HEK293T (cell line): ENCODE results near the gene LRP8.

Experiments used
- ARNT ChIP-seq: fragments of 450-650 bp; IDR thresholded peaks from 2 replicates; pipeline ENCODE4 v1.6.1; 2017; ENCODE audit warnings: mild to moderate bottlenecking
- FOXM1 ChIP-seq: fragments of 450-650 bp; IDR thresholded peaks from 2 replicates; pipeline ENCODE4 v1.6.1; 2017; ENCODE audit warnings: mild to moderate bottlenecking, borderline replicate concordance
- NFRKB ChIP-seq: fragments of 450-650 bp; IDR thresholded peaks from 2 replicates; pipeline ENCODE4 v1.6.1; 2016; ENCODE audit warnings: mild to moderate bottlenecking, moderate library complexity

GRCh38 chr1:53319296-53320101 is 8.4 kb downstream of the LRP8 start:
- TF ChIP-seq ARNT (no peak), NFRKB (no peak), FOXM1 (no peak)
